Adrenal gland (tissue), 12 donors: ENCODE results near the gene IGSF22. TPM values are rescaled to one million over a fixed set of nuclear protein-coding genes. Genes with fewer than 3 reads are reported as not detected.

Experiments used
- DNase-seq, 7 donors: peaks; one replicate each; pipeline ENCODE4 v3.0.0-alpha.2; 2019 to 2020
- H3K27ac ChIP-seq, 5 donors: fragments of 200-600 bp; sonication (generic) in 4 of 5; 1 replicate in 3 of 5; 2 replicates in 2 of 5; pipeline versions ENCODE4 v1.5.1 to v1.8.0; 2016 to 2020; ENCODE audit warnings: mild to moderate bottlenecking in 1 of 5
- H3K27me3 ChIP-seq: fragments of 200-600 bp; 2 replicates; pipeline ENCODE4 v1.8.0; 2021
- H3K36me3 ChIP-seq, 2 donors: fragments of 200-600 bp; replicated peaks in 1 of 2; 1 replicate in 1 of 2; 2 replicates in 1 of 2; pipeline versions ENCODE4 v1.5.1 to v1.8.0; 2018 to 2022
- H3K4me1 ChIP-seq, 2 donors: fragments of 200-600 bp; replicated peaks in 1 of 2; 1 replicate in 1 of 2; 2 replicates in 1 of 2; pipeline versions ENCODE4 v1.5.1 to v1.8.0; 2018 to 2021
- H3K4me3 ChIP-seq, 4 donors: fragments of 200-600 bp; sonication (generic) in 3 of 4; one replicate each; pipeline ENCODE4 v1.5.1; 2016 to 2018
- H3K9me3 ChIP-seq, 3 donors: fragments of 200-600 bp; sonication (generic) in 1 of 3; replicated peaks in 1 of 3; 1 replicate in 2 of 3; 2 replicates in 1 of 3; pipeline versions ENCODE4 v1.5.1 to v1.8.0; 2016 to 2021
- POLR2A ChIP-seq, 2 donors: fragments of 450-650 bp; IDR thresholded peaks; one replicate each; pipeline ENCODE4 v1.6.1; 2017; ENCODE audit warnings: antibody characterized with exemption in 2 of 2, mild to moderate bottlenecking in 2 of 2, moderate library complexity in 1 of 2
- WGBS, 4 donors: extraction: QIAGEN DNeasy Blood & Tissue Kit in 2 of 4; methylation state at CpG; one replicate each; pipeline versions ENCODE4 v1.1.5 to v1.1.7; 2013 to 2017; 5-methylcytosine and 5-hydroxymethylcytosine counted together
- intact Hi-C, 2 donors: fragments of 100-400 bp; cut with DNase I; formaldehyde crosslinking; loops; one replicate each; pipeline versions ENCODE4 v1.14.1 to v1.15.0; 2022 to 2023
- polyA plus RNA-seq, 3 donors: library from polyadenylated mRNA; stranded (reverse); fragments of 200-250 nt in 2 of 3; fragments of 350-450 nt in 1 of 3; fragmentation: Illumina TruSeq in 1 of 3; extraction: RNeasy Lipid Tissue Mini Kit (QIAGEN cat#74804) in 1 of 3; gene quantifications; one replicate each; pipeline ENCODE4 v1.2.3, GENCODE V29; 2013 to 2014
- total RNA-seq, 9 donors: library from RNA; depleted of rRNA in 4 of 9; stranded (reverse); fragments of >200 nt in 4 of 9; fragments of 120-200 nt in 1 of 9; fragmentation: NEBNext Ultra II Directional in 1 of 9; extraction: Animal tissue kit (Norgen Biotek cat#: 25700) in 1 of 9; gene quantifications; one replicate each; pipeline versions ENCODE4 v1.1.0 to v1.2.4, GENCODE V29; 2013 to 2023
- TF ChIP-seq, protein P1 (sequence below), 6 experiments: fragments of 450-650 bp in 4 of 6; fragments of 200-600 bp in 2 of 6; sonication (generic) in 1 of 6; IDR thresholded peaks; 1 replicate in 5 of 6; 2 replicates in 1 of 6; pipeline versions ENCODE4 v1.5.1 to v1.8.0; 2016 to 2021; ENCODE audit warnings: antibody characterized with exemption in 6 of 6, mild to moderate bottlenecking in 2 of 6, moderate library complexity in 1 of 6
- donor health status: healthy with polysubstance abuse.
- donor health status: Bipolar disorder and iron deficiency.
- donor health status: DM: yes; HTN: yes; CAD: no.
- donor health status: DM: no; HTN: no; CAD: no.
- donor health status: DM: no; HTN: no; CAD: no.
- donor health status: DM: yes; HTN: yes; CAD: no.

Gene IGSF22
- total and polyA plus RNA-seq, 12 donors, result 0.10 to 2.0 (median 0.97) TPM; not detected in 3

DNA sequence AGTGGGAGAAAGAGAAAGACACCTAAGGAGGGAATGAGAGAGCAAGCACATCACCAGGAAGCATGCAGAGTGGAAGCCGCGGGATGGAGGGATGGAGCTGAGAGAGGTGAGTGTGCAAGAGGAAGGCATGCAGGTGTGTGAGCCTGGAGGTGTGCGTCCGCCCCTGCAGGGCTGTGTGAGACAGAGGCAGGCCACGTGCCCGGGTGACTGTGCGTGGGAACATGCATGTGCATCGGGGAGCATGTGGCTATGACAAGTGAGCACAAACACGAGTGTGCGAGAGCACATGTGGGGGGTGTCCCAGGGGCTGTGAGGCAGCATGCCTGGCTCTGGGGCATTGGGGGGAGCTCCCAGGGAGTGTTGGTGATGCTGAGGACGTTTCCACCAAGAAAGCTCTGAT, 35.8 kb upstream of the IGSF22 start:
- WGBS, 4 donors, result 83 to 86% (median 84%) methylated on average over 11 of the region's 11 CpGs
- intact Hi-C loops, result loop anchor here in 1 of 2 donors (10.0 kb wide), 1 partner anchor 647 kb away; no protein-coding TSS in a partner anchor

DNA sequence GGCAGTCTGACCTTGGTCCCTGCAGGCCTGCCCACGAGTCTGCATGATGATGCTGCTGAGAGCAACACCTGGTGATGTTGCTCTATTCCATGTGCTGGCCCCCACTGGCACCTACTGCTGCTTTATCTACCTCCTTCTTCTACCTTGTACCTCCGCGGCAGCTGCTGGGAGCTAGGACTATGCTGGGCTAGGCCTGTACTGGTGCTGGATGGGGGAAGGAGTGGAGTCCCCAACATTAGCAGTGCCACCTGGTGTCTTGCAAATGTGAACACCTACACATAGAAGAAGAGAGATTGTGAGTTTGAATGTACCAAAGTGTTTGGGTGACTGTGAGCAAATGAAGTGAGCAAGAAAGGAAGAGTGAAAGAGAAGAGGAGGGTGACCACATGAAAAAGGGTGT, 35.2 kb upstream of the IGSF22 start:
- Histone ChIP-seq H3K27me3 (no peaks in the 10 kb centered on the region), H3K27ac (no peak overlapping the region), H3K9me3 (no peaks in the 10 kb centered on the region), H3K4me1 (no peaks in the 10 kb centered on the region), H3K4me3 (no peak overlapping the region), H3K36me3 (no peaks in the 10 kb centered on the region)
- WGBS, 4 donors, result 86 to 96% (median 91%) methylated on average over 3 of the region's 3 CpGs
- TF ChIP-seq, protein P1, sequence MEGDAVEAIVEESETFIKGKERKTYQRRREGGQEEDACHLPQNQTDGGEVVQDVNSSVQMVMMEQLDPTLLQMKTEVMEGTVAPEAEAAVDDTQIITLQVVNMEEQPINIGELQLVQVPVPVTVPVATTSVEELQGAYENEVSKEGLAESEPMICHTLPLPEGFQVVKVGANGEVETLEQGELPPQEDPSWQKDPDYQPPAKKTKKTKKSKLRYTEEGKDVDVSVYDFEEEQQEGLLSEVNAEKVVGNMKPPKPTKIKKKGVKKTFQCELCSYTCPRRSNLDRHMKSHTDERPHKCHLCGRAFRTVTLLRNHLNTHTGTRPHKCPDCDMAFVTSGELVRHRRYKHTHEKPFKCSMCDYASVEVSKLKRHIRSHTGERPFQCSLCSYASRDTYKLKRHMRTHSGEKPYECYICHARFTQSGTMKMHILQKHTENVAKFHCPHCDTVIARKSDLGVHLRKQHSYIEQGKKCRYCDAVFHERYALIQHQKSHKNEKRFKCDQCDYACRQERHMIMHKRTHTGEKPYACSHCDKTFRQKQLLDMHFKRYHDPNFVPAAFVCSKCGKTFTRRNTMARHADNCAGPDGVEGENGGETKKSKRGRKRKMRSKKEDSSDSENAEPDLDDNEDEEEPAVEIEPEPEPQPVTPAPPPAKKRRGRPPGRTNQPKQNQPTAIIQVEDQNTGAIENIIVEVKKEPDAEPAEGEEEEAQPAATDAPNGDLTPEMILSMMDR (IDR thresholded peaks at IDR 0.05), result no peak
- no peak for TF ChIP-seq POLR2A (IDR thresholded peaks at IDR 0.05)
- intact Hi-C loops, result loop anchor here in 1 of 2 donors (10.0 kb wide), 1 partner anchor 646 kb away; no protein-coding TSS in a partner anchor
- DNase-seq, result no peak

More for the DNA sequence above, 35.8 kb upstream of the IGSF22 start:
- Histone ChIP-seq H3K27ac (no peak overlapping the region), H3K9me3 (no peaks in the 10 kb centered on the region), H3K27me3 (no peaks in the 10 kb centered on the region), H3K4me1 (no peaks in the 10 kb centered on the region), H3K36me3 (no peaks in the 10 kb centered on the region), H3K4me3 (no peak overlapping the region)
- TF ChIP-seq, protein P1 (IDR thresholded peaks at IDR 0.05), result no peak
- TF ChIP-seq POLR2A (IDR thresholded peaks at IDR 0.05), result no peak
- DNase-seq, result no peak

DNA sequence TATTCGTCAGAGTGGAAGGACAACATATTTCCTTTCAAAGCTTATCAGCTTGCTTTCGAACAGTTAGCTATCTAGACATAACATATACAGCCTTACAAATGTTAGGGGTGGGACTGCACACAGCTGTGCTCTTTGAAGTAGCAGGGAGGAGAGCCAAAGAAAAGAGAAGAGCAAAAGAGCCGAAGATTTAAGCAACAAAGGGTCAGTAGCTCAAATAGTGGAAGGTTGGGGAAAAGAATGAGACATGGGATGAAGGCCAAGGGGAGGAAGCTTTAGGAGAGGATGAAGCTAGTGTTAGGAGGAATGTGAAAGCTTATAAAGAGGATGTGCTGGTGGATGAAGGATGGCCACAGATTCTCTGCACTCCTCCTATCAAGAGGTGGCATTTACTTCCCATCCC, 31.8 kb upstream of the IGSF22 start:
- DNase-seq, result no peak
- Histone ChIP-seq H3K9me3 (no peaks in the 10 kb centered on the region), H3K4me3 (no peak overlapping the region), H3K4me1 (no peaks in the 10 kb centered on the region), H3K27me3 (no peaks in the 10 kb centered on the region), H3K36me3 (no peaks in the 10 kb centered on the region), H3K27ac (no peak overlapping the region)
- intact Hi-C loops, result no loop called here
- TF ChIP-seq, protein P1 (IDR thresholded peaks at IDR 0.05), result no peak
- TF ChIP-seq POLR2A (IDR thresholded peaks at IDR 0.05), result no peak
- WGBS, 4 donors, result 46 to 55% (median 49%) methylated on average over 3 of the region's 3 CpGs

DNA sequence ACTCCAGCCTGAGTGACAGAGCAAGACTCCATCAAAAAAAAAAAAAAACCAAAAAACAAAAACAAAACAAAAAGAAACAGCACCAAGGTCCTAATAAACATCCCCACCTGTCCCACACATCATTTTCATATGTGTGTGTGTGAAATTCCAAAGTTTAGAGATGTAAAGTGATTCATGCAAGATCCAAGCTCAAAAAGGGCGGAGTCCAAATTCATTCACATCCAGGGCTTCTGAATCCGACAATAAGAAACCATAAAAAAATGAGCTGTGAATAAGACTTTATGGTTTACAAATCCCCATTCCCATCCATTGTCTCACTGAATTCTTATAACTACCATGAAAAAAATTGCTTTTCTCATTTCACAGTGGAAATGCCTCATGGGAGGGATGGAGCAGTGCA, 30.9 kb upstream of the IGSF22 start:
- H3K27me3 ChIP-seq, result no peaks in the 10 kb centered on the region
- H3K9me3 ChIP-seq, result no peaks in the 10 kb centered on the region
- DNase-seq, result no peak
- intact Hi-C loops, result no loop called here
- TF ChIP-seq POLR2A (IDR thresholded peaks at IDR 0.05), result no peak
- TF ChIP-seq, protein P1 (IDR thresholded peaks at IDR 0.05), result no peak
- WGBS, 4 donors, result 82 to 96% (median 90%) methylated on average over 2 of the region's 2 CpGs
- H3K4me3 ChIP-seq, result no peak overlapping the region
- H3K4me1 ChIP-seq, result no peaks in the 10 kb centered on the region
- no peak overlapping the region for H3K27ac ChIP-seq
- H3K36me3 ChIP-seq, result no peaks in the 10 kb centered on the region
